Ectodermal cell (in vitro differentiated cells): ENCODE measurements around the gene TLE4.
"Not testable (repeated sequence)": the region's sequence is repeated elsewhere in the genome, so short reads cannot be mapped to it uniquely, and the experiment has no call there.

ENCODE experiments used
- H3K27ac ChIP-seq: 2 replicates; pipeline ENCODE4 v1.7.0; 2013; ENCODE audit warnings: mild to moderate bottlenecking, low read depth, low read length; ENCODE audit not compliant: insufficient read depth, poor library complexity, severe bottlenecking
- H3K27me3 ChIP-seq: 2 replicates; pipeline ENCODE4 v1.7.0; 2013; ENCODE audit warnings: mild to moderate bottlenecking, low read length; ENCODE audit not compliant: insufficient read depth, control insufficient read depth, poor library complexity, severe bottlenecking
- H3K36me3 ChIP-seq: one replicate; pipeline ENCODE4 v1.7.0; 2013; ENCODE audit warnings: low read length; ENCODE audit not compliant: control insufficient read depth, insufficient read depth
- H3K4me1 ChIP-seq: one replicate; pipeline ENCODE4 v1.7.0; 2013; ENCODE audit warnings: low read length; ENCODE audit not compliant: control insufficient read depth, insufficient read depth
- H3K4me3 ChIP-seq: 2 replicates; pipeline ENCODE4 v1.7.0; 2013; ENCODE audit warnings: low read depth, low read length, control low read depth; ENCODE audit not compliant: insufficient read depth
- H3K9me3 ChIP-seq: 2 replicates; pipeline ENCODE4 v1.7.0; 2013; ENCODE audit warnings: mild to moderate bottlenecking, low read length, moderate library complexity; ENCODE audit not compliant: control insufficient read depth
- WGBS, 2 experiments: methylation state at CpG; one replicate each; pipeline ENCODE4 v1.1.7; 2013; ENCODE audit warnings: missing lambda C conversion rate in 2 of 2; 5-methylcytosine and 5-hydroxymethylcytosine counted together

TLE4 gene

DNA sequence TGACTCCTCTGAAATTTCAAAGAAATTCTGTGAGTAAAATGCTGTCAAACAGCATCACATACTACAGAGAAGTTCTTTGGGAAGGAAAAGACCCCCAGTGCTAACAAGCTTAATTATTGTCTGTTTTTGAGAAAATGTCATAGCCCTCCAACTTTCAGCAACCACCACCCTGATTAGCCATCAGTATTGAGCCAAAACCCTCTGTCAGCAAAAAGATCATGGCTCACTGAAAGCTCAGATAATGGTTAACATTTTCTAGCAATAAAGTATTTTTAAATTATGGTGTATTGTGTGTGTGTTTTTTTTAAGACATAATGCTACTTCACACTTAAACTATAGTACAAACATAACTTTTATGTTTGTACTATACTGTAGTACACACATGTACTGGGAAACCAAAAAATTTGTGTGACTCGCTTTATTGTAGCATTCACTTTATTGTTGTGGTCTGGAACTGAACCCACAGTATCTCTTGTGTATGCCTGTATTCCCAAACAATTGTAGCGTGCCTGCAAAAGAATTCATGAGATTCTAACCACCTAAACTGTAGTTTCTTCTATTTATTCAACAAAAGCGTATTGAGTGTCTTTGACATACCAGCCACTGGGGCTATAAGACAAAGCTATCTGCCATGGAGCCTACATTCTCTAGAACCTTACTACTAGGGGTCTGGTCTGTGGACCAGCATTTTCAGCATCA, 31.6 kb downstream of the TLE4 start:
- Histone ChIP-seq H3K27me3 (no peaks in the 10 kb centered on the region), H3K9me3 (no peaks in the 10 kb centered on the region), H3K4me3 (no peak overlapping the region), H3K4me1 (no peaks in the 10 kb centered on the region), H3K36me3 (peaks cover 37% of the 10 kb centered on the region), H3K27ac (no peak overlapping the region)
- 92 to 95% methylated on average over 3 of the region's 3 CpGs for WGBS, 2 experiments

DNA sequence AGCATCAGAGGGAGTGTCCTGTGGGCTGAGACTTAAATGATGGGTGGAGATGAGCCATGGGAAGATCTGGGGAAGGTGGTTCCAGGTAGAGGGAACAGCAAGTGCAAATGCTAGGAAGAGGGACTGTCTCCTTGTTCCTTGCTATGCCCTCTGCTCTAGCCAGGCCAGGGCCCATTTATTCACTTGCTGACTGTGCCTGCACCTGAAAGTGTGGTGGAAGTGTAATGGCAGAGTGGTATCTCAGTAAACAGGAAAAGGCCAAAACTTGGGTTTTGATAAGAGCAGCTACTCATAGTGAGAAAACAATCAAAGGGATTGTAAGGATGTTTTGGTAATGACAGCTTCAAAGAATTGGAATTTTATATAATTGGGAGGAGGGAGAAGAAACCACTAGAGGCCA, 32.4 kb downstream of the TLE4 start:
- no peak overlapping the region for H3K27ac ChIP-seq
- peaks cover 4% of the 10 kb centered on the region for H3K4me1 ChIP-seq
- H3K9me3 ChIP-seq: no peaks in the 10 kb centered on the region
- H3K36me3 ChIP-seq: peaks cover 37% of the 10 kb centered on the region
- no peaks in the 10 kb centered on the region for H3K27me3 ChIP-seq
- no peak overlapping the region for H3K4me3 ChIP-seq

DNA sequence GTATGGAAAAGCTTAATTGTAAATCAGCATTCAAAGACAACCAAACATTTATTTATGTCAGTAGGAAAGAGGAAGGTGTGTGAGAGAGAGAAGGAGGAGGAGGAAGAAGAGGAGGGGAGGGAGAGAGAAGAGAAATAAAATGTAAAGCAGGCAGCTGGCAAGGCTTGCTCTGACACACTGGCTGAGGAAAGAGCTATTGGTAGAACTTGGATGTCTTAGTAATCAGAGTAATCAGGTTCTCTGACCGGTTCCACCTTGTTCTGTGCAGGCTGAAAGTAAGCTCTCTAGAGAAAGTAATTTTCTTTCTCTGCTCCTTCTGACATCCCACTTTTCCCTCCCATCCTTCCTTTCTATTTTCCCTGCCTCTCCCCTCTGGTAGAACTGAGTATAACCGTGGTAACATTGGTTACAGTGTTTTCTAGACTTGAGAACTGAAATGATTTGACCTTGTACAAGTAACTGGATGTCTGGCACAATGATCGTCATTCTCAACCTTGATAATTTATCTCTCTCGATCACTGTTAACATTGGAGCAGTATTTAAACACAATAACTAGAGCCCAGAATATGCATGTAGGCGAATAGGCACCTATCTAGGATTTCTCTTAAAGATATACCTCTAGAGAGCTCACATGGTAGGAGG, 33.3 kb downstream of the TLE4 start:
- Histone ChIP-seq H3K9me3 (no peaks in the 10 kb centered on the region), H3K27ac (no peak overlapping the region), H3K36me3 (peaks cover 37% of the 10 kb centered on the region), H3K4me3 (no peak overlapping the region), H3K27me3 (no peaks in the 10 kb centered on the region), H3K4me1 (peaks cover 12% of the 10 kb centered on the region)
- whole genome bisulfite sequencing, 2 experiments: 89 to 93% methylated on average over 5 of the region's 5 CpGs

DNA sequence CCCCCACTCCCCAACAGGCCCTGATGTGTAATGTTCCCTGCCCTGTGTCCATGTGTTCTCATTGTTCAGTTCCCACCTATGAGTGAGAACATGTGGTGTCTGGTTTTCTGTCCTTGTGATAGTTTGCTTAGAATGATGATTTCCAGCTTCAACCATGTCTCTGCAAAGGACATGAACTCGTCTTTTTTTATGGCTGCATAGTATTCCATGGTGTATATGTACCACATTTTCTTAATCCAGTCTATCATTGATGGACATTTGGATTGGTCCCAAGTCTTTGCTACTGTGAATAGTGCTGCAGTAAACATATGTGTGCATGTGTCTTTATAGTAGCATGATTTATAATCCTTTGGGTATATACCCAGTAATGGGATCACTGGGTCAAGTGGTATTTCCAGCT, 34.8 kb downstream of the TLE4 start:
- 80 to 86% methylated on average over 1 of the region's 1 CpG for WGBS, 2 experiments
- not testable (repeated sequence) for H3K4me3 ChIP-seq, H3K27ac ChIP-seq, H3K27me3 ChIP-seq, H3K9me3 ChIP-seq
- Histone ChIP-seq H3K36me3 (peaks cover 32% of the 10 kb centered on the region), H3K4me1 (peaks cover 18% of the 10 kb centered on the region)

DNA sequence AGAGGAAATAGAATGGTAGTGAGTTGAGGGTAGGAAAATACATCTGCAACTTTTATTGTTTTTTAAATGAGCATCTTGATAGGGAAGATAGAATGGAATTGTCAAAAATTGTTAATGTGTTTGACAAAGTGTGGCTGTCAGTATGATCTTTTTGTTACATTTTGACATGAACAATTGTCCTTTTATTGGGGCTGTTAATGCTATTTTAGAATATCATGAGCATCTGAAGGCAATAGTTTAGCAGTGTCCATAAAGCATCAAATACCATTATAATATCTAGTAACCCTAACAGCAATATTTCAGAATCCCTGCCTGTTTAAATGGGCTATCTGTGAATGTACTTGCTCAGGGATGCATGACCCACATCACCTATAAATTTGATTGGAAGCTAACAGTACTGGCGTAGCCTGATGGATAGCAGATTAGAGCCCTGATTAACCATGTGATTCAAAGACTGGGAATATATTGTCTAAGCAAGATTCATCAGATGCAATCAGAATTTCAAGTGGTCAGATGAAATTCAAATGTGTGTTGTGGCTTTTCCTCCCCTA, 37.8 kb downstream of the TLE4 start:
- WGBS, 2 experiments: 80 to 86% methylated on average over 1 of the region's 1 CpG
- peaks cover 48% of the 10 kb centered on the region for H3K4me1 ChIP-seq
- H3K4me3 ChIP-seq: no peak overlapping the region
- no peaks in the 10 kb centered on the region for H3K9me3 ChIP-seq
- H3K27ac ChIP-seq: peak overlapping the region; percentile 91
- peaks cover 12% of the 10 kb centered on the region for H3K36me3 ChIP-seq
- no peaks in the 10 kb centered on the region for H3K27me3 ChIP-seq

DNA sequence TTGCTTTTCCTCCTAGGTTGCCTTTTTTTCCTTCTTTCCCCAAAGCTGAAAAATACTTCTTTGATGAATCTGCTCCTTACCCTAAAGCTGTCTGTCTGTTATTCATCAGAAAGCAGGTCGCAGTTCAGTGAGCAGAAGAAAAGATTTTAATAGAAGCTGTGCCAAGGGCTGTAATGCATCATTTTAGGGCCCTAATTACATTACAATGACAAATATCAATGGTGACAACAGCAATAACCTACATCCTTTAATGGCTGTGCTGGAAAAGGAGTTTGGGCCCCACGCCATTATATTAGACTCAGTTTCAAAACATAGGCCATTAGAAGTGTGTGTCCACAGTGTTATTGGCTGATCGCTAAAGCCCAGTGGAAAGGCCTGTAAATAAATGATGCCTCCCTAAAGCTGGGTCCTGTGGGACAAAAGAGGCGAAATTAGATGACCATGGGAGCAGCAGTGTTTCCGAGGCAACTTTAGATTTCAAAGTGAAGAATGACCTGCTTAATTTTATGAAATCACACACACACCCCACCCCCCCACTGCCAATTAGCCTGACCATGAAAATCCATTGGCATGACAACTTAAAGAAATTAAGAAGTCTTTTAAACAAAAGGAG, 38.4 kb downstream of the TLE4 start:
- no peaks in the 10 kb centered on the region for H3K9me3 ChIP-seq
- H3K27ac ChIP-seq: peak overlapping the region; percentile 91
- peaks cover 54% of the 10 kb centered on the region for H3K4me1 ChIP-seq
- H3K4me3 ChIP-seq: peak overlapping the region; percentile 4
- H3K36me3 ChIP-seq: peaks cover 7% of the 10 kb centered on the region
- WGBS, 2 experiments: 36 to 44% methylated on average over 5 of the region's 5 CpGs
- no peaks in the 10 kb centered on the region for H3K27me3 ChIP-seq

DNA sequence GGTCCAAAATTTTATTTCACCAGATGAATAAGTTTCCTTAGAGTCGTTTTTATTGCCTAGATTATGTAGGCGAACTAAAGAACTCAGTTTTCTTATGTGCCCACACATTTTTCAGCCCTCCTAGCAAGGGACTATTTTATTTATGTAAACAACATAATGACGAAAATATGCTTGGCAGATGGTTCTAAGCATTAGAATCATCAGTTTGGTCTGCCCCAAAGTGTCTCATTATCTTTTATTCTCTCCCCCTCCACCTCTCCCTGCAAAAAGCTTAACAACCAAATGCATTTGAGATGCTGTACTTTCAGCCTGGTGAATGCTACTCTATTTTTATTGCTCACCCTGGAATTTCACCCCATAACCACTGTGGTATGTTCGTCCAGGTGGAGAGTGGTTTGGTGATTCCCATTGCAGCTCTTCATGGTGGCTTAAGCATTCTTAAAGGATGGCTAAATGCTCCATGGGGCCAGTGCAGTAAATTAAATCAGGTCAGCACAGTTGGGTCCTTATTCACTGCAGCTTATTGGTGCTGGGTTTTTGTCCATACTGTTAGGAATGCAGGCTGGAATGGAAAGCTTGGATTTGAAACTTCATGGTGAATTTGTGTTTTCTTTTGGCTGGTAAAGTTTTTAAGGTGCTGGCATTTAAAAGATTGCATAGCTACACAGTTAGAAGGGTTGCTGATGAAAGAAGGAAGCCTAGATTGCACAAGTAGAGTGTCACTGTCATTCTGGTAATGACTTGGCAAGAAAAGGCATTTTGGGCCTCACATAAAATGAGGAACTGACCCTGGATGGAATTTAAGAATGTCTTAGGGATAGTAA, 39.2 kb downstream of the TLE4 start:
- WGBS, 2 experiments: 62 to 66% methylated on average over 4 of the region's 4 CpGs
- H3K4me3 ChIP-seq: no peak overlapping the region
- no peaks in the 10 kb centered on the region for H3K36me3 ChIP-seq
- peak overlapping the region; percentile 91 for H3K27ac ChIP-seq
- no peaks in the 10 kb centered on the region for H3K9me3 ChIP-seq
- peaks cover 58% of the 10 kb centered on the region for H3K4me1 ChIP-seq
- no peaks in the 10 kb centered on the region for H3K27me3 ChIP-seq

DNA sequence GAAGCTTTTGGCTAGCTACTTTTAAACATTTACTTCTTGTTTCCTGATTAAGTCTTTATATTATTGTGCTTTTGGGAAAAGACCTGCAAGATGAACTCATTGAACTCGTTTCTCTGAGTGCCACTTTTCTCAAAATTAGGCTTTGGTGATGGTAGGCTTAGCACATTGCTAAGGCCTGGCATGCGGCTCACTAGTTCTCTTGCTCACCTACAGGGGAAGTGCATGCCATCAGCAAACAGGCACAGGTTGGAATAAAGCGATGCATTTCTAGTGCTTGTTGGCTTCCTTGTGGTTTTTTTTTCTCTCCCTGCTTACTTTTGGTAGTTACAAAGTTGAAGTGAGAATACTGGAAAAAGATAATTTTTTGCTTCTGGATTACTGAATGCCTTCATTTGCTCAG, 41.4 kb downstream of the TLE4 start:
- H3K4me1 ChIP-seq: peaks cover 63% of the 10 kb centered on the region
- H3K27ac ChIP-seq: no peak overlapping the region
- 88 to 94% methylated on average over 3 of the region's 3 CpGs for WGBS, 2 experiments
- no peaks in the 10 kb centered on the region for H3K27me3 ChIP-seq
- H3K4me3 ChIP-seq: no peak overlapping the region
- no peaks in the 10 kb centered on the region for H3K9me3 ChIP-seq
- H3K36me3 ChIP-seq: no peaks in the 10 kb centered on the region

DNA sequence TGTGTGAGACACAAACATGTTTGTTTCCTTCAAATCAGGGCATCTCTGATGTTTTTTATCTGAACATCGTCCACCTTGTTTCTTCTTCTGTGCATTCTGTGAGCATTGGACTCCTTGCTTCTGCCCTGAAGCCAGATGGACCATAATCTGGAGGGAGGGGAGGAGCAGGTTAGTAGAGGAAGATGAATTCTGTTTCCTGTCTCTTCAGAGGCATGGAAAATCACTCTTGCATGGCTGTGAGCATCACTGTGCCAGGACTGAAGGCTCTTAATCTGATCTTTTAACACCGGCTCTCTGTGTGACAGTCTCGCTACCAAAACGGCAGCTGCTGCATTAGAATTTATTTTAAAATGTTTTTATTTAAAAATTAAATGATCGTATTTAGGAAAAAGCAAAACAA, 43.3 kb downstream of the TLE4 start:
- no peak overlapping the region for H3K4me3 ChIP-seq
- no peak overlapping the region for H3K27ac ChIP-seq
- H3K27me3 ChIP-seq: no peaks in the 10 kb centered on the region
- H3K4me1 ChIP-seq: peaks cover 51% of the 10 kb centered on the region
- 86 to 100% methylated on average over 3 to 5 of the region's 5 CpGs for WGBS, 2 experiments
- no peaks in the 10 kb centered on the region for H3K9me3 ChIP-seq
- no peaks in the 10 kb centered on the region for H3K36me3 ChIP-seq

DNA sequence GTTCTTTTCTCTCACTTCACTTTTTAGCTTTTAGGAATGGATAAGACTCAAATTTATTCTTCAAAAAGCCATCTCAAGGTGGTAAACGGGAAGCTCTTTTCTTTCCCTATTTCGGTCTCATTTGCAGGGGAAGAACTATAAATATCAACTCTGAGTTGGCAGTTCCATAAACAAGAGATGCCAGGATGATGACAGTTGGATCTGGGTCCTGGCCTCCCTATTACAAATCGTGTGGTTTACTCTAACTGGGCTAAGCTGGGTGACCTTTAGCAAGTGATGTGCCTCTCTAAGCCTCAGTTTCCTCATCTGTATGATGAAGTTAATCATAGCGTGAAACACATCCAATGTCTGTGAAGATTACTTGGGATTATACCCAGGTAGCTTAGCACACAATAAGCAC, 44.2 kb downstream of the TLE4 start:
- no peak overlapping the region for H3K27ac ChIP-seq
- H3K36me3 ChIP-seq: peaks cover 4% of the 10 kb centered on the region
- no peak overlapping the region for H3K4me3 ChIP-seq
- H3K27me3 ChIP-seq: no peaks in the 10 kb centered on the region
- WGBS, 2 experiments: 89 to 94% methylated on average over 4 of the region's 4 CpGs
- no peaks in the 10 kb centered on the region for H3K9me3 ChIP-seq
- H3K4me1 ChIP-seq: peaks cover 52% of the 10 kb centered on the region
